GM19043 (cell line): ENCODE results near the gene MSI2.

Source experiments
- ATAC-seq: cut with Tn5 transposase; IDR thresholded peaks from one replicate; pipeline ENCODE4 v1.9.1; 2021; ENCODE audit warnings: low read depth; ENCODE audit not compliant: unreplicated experiment

MSI2 gene

GRCh38 chr17:57387575-57387974, 131.3 kb downstream of the MSI2 start:
- no peak for ATAC-seq

DNA sequence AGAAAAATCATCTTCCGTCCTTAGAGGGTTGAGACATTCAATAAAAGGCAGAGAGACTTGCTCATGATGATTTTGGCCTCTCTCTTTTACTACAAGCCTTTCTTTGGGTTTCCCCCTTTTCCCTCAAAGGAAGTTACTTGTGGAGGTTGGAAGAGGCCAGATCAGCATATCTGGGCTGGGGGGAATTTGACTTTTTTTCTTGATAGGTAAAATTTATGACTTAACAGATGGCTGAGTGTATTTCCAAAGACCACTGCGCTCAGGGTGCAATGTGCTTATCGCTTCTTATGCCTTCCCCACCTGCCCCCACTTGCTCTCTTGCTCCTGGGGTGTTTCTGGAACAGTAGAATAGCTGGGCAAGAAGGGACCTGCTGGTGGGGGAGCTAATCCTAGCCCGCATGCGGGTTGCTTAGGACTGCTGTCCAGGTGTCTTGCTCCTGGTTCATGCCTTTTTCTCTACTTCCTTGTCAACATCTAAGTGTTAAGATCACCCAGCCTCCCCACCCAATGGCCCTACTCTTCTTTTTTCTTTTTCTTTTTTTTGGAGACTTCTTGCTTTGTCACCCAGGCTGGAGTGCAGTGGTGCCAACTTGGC, 131.9 kb downstream of the MSI2 start:
- ATAC-seq: no peak

- ATAC-seq: no peak
These were observed 133.2 kb downstream of the MSI2 start for GRCh38 chr17:57389473-57389872.

- ATAC-seq: no peak
These were observed 134.9 kb downstream of the MSI2 start for GRCh38 chr17:57391076-57391825.

- no peak for ATAC-seq
These were observed 135.6 kb downstream of the MSI2 start for GRCh38 chr17:57391857-57392471.

- no peak for ATAC-seq
These were observed 137.0 kb downstream of the MSI2 start for GRCh38 chr17:57393368-57393767.

- ATAC-seq: no peak
These were observed 138.1 kb downstream of the MSI2 start for GRCh38 chr17:57394375-57394774.

- no peak for ATAC-seq
These were observed 139.5 kb downstream of the MSI2 start for GRCh38 chr17:57395721-57396321.

DNA sequence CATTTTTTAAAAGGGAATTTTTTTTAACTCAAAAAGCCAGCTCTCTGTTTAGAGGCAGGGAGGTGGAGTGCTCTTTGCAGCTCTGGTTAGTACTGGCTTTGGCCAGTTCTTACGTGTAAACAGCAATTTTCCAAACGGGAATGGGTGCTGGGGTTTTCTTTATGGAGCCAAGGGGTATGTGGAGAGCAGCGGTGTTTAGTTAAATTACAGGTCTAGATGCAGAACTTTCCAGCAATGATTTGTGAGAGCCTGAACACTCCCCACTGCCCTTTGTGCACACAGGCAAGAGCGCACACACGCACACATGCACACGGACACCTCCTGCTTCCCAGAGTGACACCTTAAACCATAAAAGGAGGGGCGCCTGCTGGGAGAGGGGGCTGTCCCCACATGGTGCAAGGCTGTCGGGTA, 140.2 kb downstream of the MSI2 start:
- no peak for ATAC-seq

GRCh38 chr17:57397402-57397801, 141.1 kb downstream of the MSI2 start:
- ATAC-seq: no peak

- ATAC-seq: no peak
These were observed 143.4 kb downstream of the MSI2 start for GRCh38 chr17:57399690-57400089.

DNA sequence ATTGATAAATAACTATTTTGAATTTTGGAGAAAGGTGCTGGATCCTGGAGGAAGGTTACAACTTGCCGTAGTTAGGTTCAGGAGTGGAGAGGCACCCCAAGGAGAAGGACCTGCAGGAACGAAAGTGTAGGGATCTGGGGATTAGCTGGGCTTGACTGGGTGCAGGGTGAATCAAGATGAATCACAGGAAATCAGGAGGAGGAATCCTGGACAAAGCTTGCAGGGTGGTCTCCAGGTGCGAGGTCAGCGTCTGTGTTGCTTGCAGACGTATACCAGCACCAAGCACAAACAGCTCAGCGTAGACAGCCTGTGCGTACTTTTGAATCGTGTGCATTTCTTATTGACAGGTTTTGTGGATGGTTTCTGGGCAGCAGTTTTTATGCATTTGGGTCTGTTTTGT, 144.3 kb downstream of the MSI2 start:
- ATAC-seq: no peak

- ATAC-seq: no peak
These were observed 145.5 kb downstream of the MSI2 start for GRCh38 chr17:57401556-57402488.

- ATAC-seq: no peak
These were observed 146.4 kb downstream of the MSI2 start for GRCh38 chr17:57402681-57403180.

- ATAC-seq: no peak
These were observed 146.9 kb downstream of the MSI2 start for GRCh38 chr17:57403236-57403635.

DNA sequence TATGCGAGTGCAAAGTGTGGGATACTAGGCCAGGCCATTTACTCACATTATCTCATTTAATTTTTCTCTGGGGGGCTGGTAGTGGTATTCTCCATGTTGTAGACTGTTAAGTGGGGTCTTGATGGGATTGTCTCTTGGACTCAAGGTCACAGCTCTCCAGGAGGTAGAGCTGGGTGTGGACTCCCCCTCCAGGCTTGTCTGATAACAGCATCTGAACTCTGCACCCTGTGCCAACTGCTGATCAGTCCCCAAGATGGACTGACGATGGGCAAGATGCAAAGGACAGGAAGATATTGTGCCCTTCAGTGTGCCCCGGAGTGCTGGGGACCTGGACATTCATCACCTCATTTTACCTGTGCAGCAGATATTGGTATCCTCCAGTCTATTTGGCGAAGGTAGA, 147.8 kb downstream of the MSI2 start:
- ATAC-seq: no peak

DNA sequence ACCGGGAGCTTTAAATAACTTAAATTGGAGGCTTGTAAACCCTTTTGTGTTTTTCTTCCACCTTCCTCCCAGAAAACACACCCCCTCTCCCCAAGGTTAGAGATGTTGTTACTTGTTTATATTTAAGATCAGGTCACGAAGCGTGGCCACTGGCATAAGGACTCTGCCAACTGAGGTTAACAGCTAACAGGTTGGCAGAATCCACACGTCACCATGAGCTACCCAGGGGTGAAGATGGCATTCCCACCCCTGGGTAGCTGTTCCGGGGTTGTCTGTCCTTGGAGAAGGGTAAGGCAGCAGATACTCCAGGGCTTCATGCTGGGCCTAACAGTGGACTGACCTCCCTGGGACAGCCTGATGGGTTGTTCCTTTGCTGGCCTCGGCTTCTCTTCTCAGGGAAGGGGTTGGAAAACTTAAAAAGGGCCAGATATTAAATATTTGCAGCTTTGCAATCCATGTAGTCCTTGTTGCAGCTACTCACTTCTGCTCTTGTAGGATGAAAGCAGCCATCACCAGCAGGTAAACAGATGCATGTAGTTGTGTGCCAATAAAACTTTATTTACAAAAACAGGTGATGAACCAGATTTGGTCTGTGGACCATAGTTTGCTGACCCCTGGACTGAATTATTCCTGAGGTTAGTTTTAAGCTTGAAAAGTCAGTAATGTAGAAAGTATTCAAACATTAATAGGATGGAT, 148.6 kb downstream of the MSI2 start:
- ATAC-seq: no peak

DNA sequence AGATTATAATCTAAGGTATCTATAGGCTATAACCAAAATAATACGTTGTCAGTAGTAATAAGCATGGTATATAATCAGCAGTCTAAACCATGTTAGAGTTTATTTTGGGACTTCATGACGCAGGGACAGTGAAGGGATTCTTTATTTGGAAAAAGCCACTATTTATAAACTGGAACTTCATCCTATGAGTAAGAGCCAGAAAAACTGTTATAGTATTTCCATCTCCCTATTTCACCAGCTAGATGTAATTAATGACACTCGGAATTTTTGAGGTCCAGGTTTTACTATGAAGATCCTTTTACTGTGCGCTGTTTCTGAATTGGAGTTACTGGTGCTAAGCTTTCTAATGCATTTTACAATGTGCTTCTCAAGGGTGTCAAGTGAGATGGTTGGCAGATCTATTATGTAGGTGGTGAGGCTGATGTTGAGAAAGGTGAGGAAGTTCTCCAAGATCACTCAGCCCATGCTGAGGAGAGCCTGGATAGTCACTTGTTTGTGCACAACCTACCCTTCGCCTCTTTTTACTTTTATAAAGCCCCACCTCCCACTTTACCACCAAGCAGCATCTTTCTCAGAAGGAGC, 149.3 kb downstream of the MSI2 start:
- no peak for ATAC-seq
